HepG2 (cell line): ENCODE results near the gene ANP32B. TPM values are rescaled to one million over a fixed set of nuclear protein-coding genes. Genes with fewer than 3 reads are reported as not detected.

Experiments used
- ATAC-seq: fragments of 200-7000 bp; cut with Tn5 transposase; 3 replicates; pipeline ENCODE4 v1.9.1; 2020; ENCODE audit warnings: mild to moderate bottlenecking, moderate library complexity
- BruUV-seq: library from RNA; stranded (reverse); fragments of 400-500 nt; replicated peaks from 2 replicates; lab custom pipeline; 2021; lab: Mats Ljungman, UMichigan
- CTCF ChIA-PET: fragments of 300-600 bp; formaldehyde crosslinking; extraction: SDS; loops from one replicate; lab custom pipeline; 2021; ENCODE audit warnings: low total read pairs, inconsistent platforms, low intra/inter-chr PET ratio; lab: Yijun Ruan, JAX
- POLR2A ChIA-PET: fragments of 350-600 bp; sonication (Branson Sonifier 250); formaldehyde crosslinking; loops from one replicate; lab custom pipeline; 2020; ENCODE audit warnings: antibody characterized with exemption, inconsistent platforms; lab: Yijun Ruan, JAX
- DNase-seq: peaks from one replicate; pipeline ENCODE4 v3.0.0-alpha.2; 2015; ENCODE audit warnings: low spot score
- FAIRE-seq: peaks from 3 replicates; lab custom pipeline; 2011; peaks lifted over from hg19 to GRCh38; lab: Jason Lieb, UNC
- H2AFZ ChIP-seq: one replicate; pipeline ENCODE4 v1.6.1; 2011; ENCODE audit warnings: low read length, inconsistent platforms
- H3K27ac ChIP-seq: fragments of 300-600 bp; 3 replicates; pipeline ENCODE4 v1.8.0; 2011; ENCODE audit warnings: mixed run types, mild to moderate bottlenecking, mixed read lengths, low read length, inconsistent platforms; ENCODE audit not compliant: insufficient read depth; ENCODE audit errors: extremely low read length
- H3K27me3 ChIP-seq, 2 experiments: fragments of 200-600 bp in 1 of 2; 2 replicates in 1 of 2; 3 replicates in 1 of 2; pipeline versions ENCODE4 v1.6.0 to v1.8.0; 2011; ENCODE audit warnings: low read length in 2 of 2, mild to moderate bottlenecking in 2 of 2, moderate library complexity in 2 of 2, inconsistent platforms in 1 of 2; ENCODE audit not compliant: insufficient read depth in 2 of 2, control insufficient read depth in 1 of 2
- H3K36me3 ChIP-seq, 2 experiments: fragments of 200-600 bp in 1 of 2; replicated peaks in 1 of 2; 2 replicates in 1 of 2; 3 replicates in 1 of 2; pipeline versions ENCODE4 v1.5.1 to v1.8.0; 2011; ENCODE audit warnings: low read length in 2 of 2, inconsistent platforms in 1 of 2; ENCODE audit not compliant: insufficient read depth in 2 of 2, control insufficient read depth in 1 of 2
- H3K4me1 ChIP-seq: 2 replicates; pipeline ENCODE4 v1.5.1; 2012; ENCODE audit warnings: low read length, inconsistent platforms; ENCODE audit not compliant: insufficient read depth
- H3K4me2 ChIP-seq: 2 replicates; pipeline ENCODE4 v1.6.0; 2011; ENCODE audit warnings: low read depth, low read length, inconsistent platforms
- H3K4me3 ChIP-seq, 3 experiments: fragments of 200-600 bp in 1 of 3; sonication (generic), shearing (Covaris generic) in 1 of 3; replicated peaks in 1 of 3; 2 replicates each; pipeline ENCODE4 v1.5.1; 2011 to 2016; ENCODE audit warnings: low read length in 3 of 3, inconsistent platforms in 2 of 3, low read depth in 2 of 3, mild to moderate bottlenecking in 2 of 3, control low read depth in 1 of 3, mixed read lengths in 1 of 3; ENCODE audit not compliant: insufficient read depth in 1 of 3
- H3K79me2 ChIP-seq: one replicate; pipeline ENCODE4 v1.6.1; 2011; ENCODE audit warnings: low read length, inconsistent platforms; ENCODE audit not compliant: insufficient read depth
- H3K9ac ChIP-seq: 2 replicates; pipeline ENCODE4 v1.6.0; 2011; ENCODE audit warnings: mild to moderate bottlenecking, low read depth, low read length, inconsistent platforms; ENCODE audit not compliant: insufficient read depth
- H3K9me3 ChIP-seq: 2 replicates; pipeline ENCODE4 v1.5.1; 2012; ENCODE audit warnings: mild to moderate bottlenecking, low read length
- H4K20me1 ChIP-seq: 2 replicates; pipeline ENCODE4 v1.6.0; 2011; ENCODE audit warnings: inconsistent platforms, mild to moderate bottlenecking, low read length, moderate library complexity; ENCODE audit not compliant: insufficient read depth
- ELF1 ChIP-seq: sonication (generic); formaldehyde crosslinking; IDR thresholded peaks from 2 replicates; pipeline ENCODE4 v1.4.0; 2020; ENCODE audit warnings: missing genetic modification reagents
- FOXC1 ChIP-seq: sonication (generic); formaldehyde crosslinking; IDR thresholded peaks from 2 replicates; pipeline ENCODE4 v1.8.0; 2022; ENCODE audit warnings: mild to moderate bottlenecking, missing genetic modification reagents, borderline replicate concordance
- IRF1 ChIP-seq: sonication (generic); formaldehyde crosslinking; IDR thresholded peaks from 2 replicates; pipeline ENCODE4 v1.4.0; 2020; ENCODE audit warnings: low read depth, mild to moderate bottlenecking, missing genetic modification reagents
- IRF2 ChIP-seq: IDR thresholded peaks from 2 replicates; pipeline ENCODE4 v1.6.1; 2018; ENCODE audit warnings: missing genetic modification reagents, missing compliant biosample characterization
- ISL2 ChIP-seq: sonication (generic); formaldehyde crosslinking; IDR thresholded peaks from 2 replicates; pipeline ENCODE4 v1.5.0; 2020; ENCODE audit warnings: missing genetic modification reagents
- MAFK ChIP-seq, 2 experiments: IDR thresholded peaks in 1 of 2; conservative IDR thresholded peaks in 1 of 2; 2 replicates each; pipeline ENCODE4 v1.6.1; 2011; ENCODE audit warnings: improper control_type of control experiment in 2 of 2, low read length in 2 of 2
- MTA3 ChIP-seq: sonication (generic); formaldehyde crosslinking; IDR thresholded peaks from 2 replicates; pipeline ENCODE4 v1.4.0; 2020; ENCODE audit warnings: missing genetic modification reagents
- PHF20 ChIP-seq: sonication (generic); formaldehyde crosslinking; IDR thresholded peaks from 2 replicates; pipeline ENCODE4 v1.5.0; 2020; ENCODE audit warnings: mild to moderate bottlenecking, missing genetic modification reagents
- SIX1 ChIP-seq: sonication (generic); formaldehyde crosslinking; IDR thresholded peaks from 2 replicates; pipeline ENCODE4 v1.4.0; 2020; ENCODE audit warnings: missing genetic modification reagents, borderline replicate concordance
- TEAD2 ChIP-seq: sonication (generic); formaldehyde crosslinking; IDR thresholded peaks from 2 replicates; pipeline ENCODE4 v1.9.0; 2021; ENCODE audit warnings: missing genetic modification reagents
- THAP11 ChIP-seq: IDR thresholded peaks from 2 replicates; pipeline ENCODE4 v1.6.1; 2016; ENCODE audit warnings: missing biosample characterization, missing genetic modification reagents
- ZBTB1 ChIP-seq: sonication (generic); formaldehyde crosslinking; IDR thresholded peaks from 2 replicates; pipeline ENCODE4 v1.4.0; 2020; ENCODE audit warnings: missing genetic modification reagents, borderline replicate concordance
- ZBTB3 ChIP-seq: sonication (generic); formaldehyde crosslinking; IDR thresholded peaks from 2 replicates; pipeline ENCODE4 v1.4.0; 2020; ENCODE audit warnings: low read depth, mild to moderate bottlenecking, moderate library complexity, missing genetic modification reagents, borderline replicate concordance
- ZNF180 ChIP-seq: sonication (generic); formaldehyde crosslinking; IDR thresholded peaks from 2 replicates; pipeline ENCODE4 v1.4.0; 2020; ENCODE audit warnings: low read depth, missing genetic modification reagents, borderline replicate concordance
- ZNF557 ChIP-seq: sonication (generic); formaldehyde crosslinking; IDR thresholded peaks from 2 replicates; pipeline ENCODE4 v1.4.0; 2020; ENCODE audit warnings: missing genetic modification reagents
- ZNF816 ChIP-seq: sonication (generic); formaldehyde crosslinking; IDR thresholded peaks from 2 replicates; pipeline ENCODE4 v1.8.0; 2022; ENCODE audit warnings: missing genetic modification reagents, mild to moderate bottlenecking, borderline replicate concordance
- WGBS: methylation state at CpG from one replicate; pipeline ENCODE4 v1.1.6; 2017; ENCODE audit warnings: low lambda C conversion rate; 5-methylcytosine and 5-hydroxymethylcytosine counted together
- in situ Hi-C: cut with HindIII; loops from 2 replicates; pipeline ENCODE4 v1.10.0; 2017; ENCODE audit warnings: low pct_unique_long_range_greater_than_20kb; ENCODE audit not compliant: extremely low pct_ligation_motif_present
- intact Hi-C: fragments of 100-400 bp; cut with micrococcal nuclease; formaldehyde crosslinking; loops from one replicate; pipeline ENCODE4 v1.10.0; 2022; ENCODE audit not compliant: unreplicated experiment
- polyA plus RNA-seq, 8 experiments: library from polyadenylated mRNA; depleted of rRNA in 3 of 8; stranded (reverse) in 7 of 8; unstranded in 1 of 8; fragments of >200 nt; fragmentation: Illumina TruSeq in 4 of 8; extraction: Trizol in 4 of 8; gene quantifications; 2 replicates each; pipeline versions ENCODE4 v1.2.1 to v1.2.3, GENCODE V29; 2011 to 2016; ENCODE audit warnings: low read depth in 4 of 8, missing spikeins in 1 of 8, mixed read lengths in 1 of 8; ENCODE audit not compliant: insufficient read depth in 1 of 8
- total RNA-seq, 5 experiments: library from RNA; depleted of rRNA; stranded (reverse); fragments of >200 nt; fragmentation: Illumina TruSeq; extraction: Trizol; gene quantifications; 2 replicates each; pipeline ENCODE4 v1.2.3, GENCODE V29; 2016; ENCODE audit warnings: low read depth in 1 of 5
- TF ChIP-seq, protein P1 (sequence below): sonication (generic); formaldehyde crosslinking; IDR thresholded peaks from 2 replicates; pipeline ENCODE4 v1.8.0; 2022; ENCODE audit warnings: missing genetic modification reagents, mild to moderate bottlenecking, borderline replicate concordance
- TF ChIP-seq, protein P2 (sequence below): sonication (generic); formaldehyde crosslinking; IDR thresholded peaks from 2 replicates; pipeline ENCODE4 v1.4.0; 2020; ENCODE audit warnings: missing genetic modification reagents

The ANP32B gene
- total and polyA plus RNA-seq, 2 of the 13 experiments (the other 11 are each of a cell fraction or from before 2014, with no cell fraction given): 22.1 to 37.5 TPM

DNA sequence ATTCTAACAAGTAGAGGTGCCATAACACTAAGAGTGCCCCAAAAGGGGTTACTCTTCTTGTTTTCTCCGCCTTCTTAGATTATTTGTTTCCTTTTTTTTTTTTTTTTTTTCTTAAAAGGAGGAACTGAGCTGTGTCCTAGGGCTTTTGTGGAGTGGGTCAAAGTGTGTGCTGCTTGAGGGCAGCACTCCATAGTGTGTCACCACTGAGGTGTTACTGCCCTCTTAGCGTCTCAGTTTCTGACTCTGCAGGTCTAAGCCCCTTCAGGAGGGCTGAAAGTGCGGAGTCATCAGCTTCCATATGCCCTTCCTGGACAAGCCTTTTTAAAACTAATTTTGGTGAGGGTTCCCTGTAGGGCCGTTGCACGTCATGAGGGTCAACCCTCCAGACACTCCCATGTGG, 60.8 kb downstream of the ANP32B start:
- WGBS: 70% methylated on average over 4 of the region's 5 CpGs
- peaks cover 42% of the 10 kb centered on the region for H3K4me1 ChIP-seq
- H3K79me2 ChIP-seq: peaks cover 20% of the 10 kb centered on the region
- H3K9ac ChIP-seq: no peak overlapping the region
- POLR2A ChIA-PET: interaction anchor here (0.6 to 2.1 kb wide), 2 partner anchors 13 to 64 kb away, joined by 3 to 30 read pairs; partner anchors contain the start of gene NANS
- intact Hi-C loops: no loop called here
- no peak overlapping the region for H3K4me2 ChIP-seq
- H3K9me3 ChIP-seq: no peaks in the 10 kb centered on the region
- no peak for DNase-seq
- TF ChIP-seq ZBTB1 (CRISPR knock-in tag) (no peak), ISL2 (CRISPR knock-in tag) (no peak), IRF1 (CRISPR knock-in tag) (no peak), ZBTB3 (CRISPR knock-in tag) (no peak), ZNF557 (CRISPR knock-in tag) (no peak), TEAD2 (no peak), MTA3 (CRISPR knock-in tag) (no peak), IRF2 (CRISPR knock-in tag) (no peak), SIX1 (CRISPR knock-in tag) (no peak), THAP11 (CRISPR knock-in tag) (no peak), ZNF816 (CRISPR knock-in tag) (no peak), MAFK (conservative IDR thresholded peaks at IDR 0.05 in 1 of 2, IDR thresholded peaks at IDR 0.05 in 1 of 2; ENCODE audit: low read length in 2 of 2) (no peak), PHF20 (CRISPR knock-in tag) (no peak), FOXC1 (no peak), ZNF180 (no peak), ELF1 (CRISPR knock-in tag) (no peak)
- TF ChIP-seq, protein P1, sequence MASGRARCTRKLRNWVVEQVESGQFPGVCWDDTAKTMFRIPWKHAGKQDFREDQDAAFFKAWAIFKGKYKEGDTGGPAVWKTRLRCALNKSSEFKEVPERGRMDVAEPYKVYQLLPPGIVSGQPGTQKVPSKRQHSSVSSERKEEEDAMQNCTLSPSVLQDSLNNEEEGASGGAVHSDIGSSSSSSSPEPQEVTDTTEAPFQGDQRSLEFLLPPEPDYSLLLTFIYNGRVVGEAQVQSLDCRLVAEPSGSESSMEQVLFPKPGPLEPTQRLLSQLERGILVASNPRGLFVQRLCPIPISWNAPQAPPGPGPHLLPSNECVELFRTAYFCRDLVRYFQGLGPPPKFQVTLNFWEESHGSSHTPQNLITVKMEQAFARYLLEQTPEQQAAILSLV (CRISPR knock-in tag): no peak
- TF ChIP-seq, protein P2, sequence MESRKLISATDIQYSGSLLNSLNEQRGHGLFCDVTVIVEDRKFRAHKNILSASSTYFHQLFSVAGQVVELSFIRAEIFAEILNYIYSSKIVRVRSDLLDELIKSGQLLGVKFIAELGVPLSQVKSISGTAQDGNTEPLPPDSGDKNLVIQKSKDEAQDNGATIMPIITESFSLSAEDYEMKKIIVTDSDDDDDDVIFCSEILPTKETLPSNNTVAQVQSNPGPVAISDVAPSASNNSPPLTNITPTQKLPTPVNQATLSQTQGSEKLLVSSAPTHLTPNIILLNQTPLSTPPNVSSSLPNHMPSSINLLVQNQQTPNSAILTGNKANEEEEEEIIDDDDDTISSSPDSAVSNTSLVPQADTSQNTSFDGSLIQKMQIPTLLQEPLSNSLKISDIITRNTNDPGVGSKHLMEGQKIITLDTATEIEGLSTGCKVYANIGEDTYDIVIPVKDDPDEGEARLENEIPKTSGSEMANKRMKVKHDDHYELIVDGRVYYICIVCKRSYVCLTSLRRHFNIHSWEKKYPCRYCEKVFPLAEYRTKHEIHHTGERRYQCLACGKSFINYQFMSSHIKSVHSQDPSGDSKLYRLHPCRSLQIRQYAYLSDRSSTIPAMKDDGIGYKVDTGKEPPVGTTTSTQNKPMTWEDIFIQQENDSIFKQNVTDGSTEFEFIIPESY (CRISPR knock-in tag): no peak
- TF ChIP-seq, all 625 proteins: peak for 0
- H4K20me1 ChIP-seq: no peaks in the 10 kb centered on the region
- H3K36me3 ChIP-seq: no peaks in the 10 kb centered on the region
- no peak overlapping the region for H3K4me3 ChIP-seq
- no TSS peak for BruUV-seq
- no peak for ATAC-seq
- H3K27ac ChIP-seq: no peak overlapping the region
- CTCF ChIA-PET: no interaction called here
- no peak for FAIRE-seq
- in situ Hi-C loops: no loop called here
- no peak overlapping the region for H2AFZ ChIP-seq
- H3K27me3 ChIP-seq: peaks cover 0 to 14% of the 10 kb centered on the region in 2 experiments; a peak in 3 of 5 replicates
